Esophagus squamous epithelium (tissue), 4 donors: ENCODE results near the gene REXO5.

Source experiments
- CTCF ChIP-seq, 6 experiments: fragments of 450-650 bp in 4 of 6; fragments of 200-600 bp in 2 of 6; sonication (generic) in 2 of 6; IDR thresholded peaks; one replicate each; pipeline ENCODE4 v1.5.1; 2016 to 2019; ENCODE audit warnings: antibody characterized with exemption in 6 of 6, mild to moderate bottlenecking in 4 of 6, moderate library complexity in 4 of 6
- POLR2A ChIP-seq, 4 donors: fragments of 450-650 bp; IDR thresholded peaks; one replicate each; pipeline ENCODE4 v1.6.1; 2017; ENCODE audit warnings: antibody characterized with exemption in 4 of 4, mild to moderate bottlenecking in 4 of 4, moderate library complexity in 3 of 4

- TF ChIP-seq CTCF (IDR thresholded peaks at IDR 0.05) (no peak), POLR2A (IDR thresholded peaks at IDR 0.05) (no peak)
These were observed 41.2 kb downstream of the REXO5 start for GRCh38 chr16:20847550-20847949.
